SIG-M5 treated with dmso at 0.1 percent for 504 hours (cell line): ENCODE data around the gene CCDC93.
"Not testable (repeated sequence)": the region's sequence is repeated elsewhere in the genome, so short reads cannot be mapped to it uniquely, and the experiment has no call there.

Source experiments
- DNase-seq: peaks from one replicate; lab custom pipeline; 2025; ENCODE audit not compliant: unreplicated experiment; lab: John Stamatoyannopoulos, UW

CCDC93 gene

GRCh38 chr2:117957616-117958015 lies 56.3 kb downstream of the CCDC93 start:
- DNase-seq: no peak

- DNase-seq: no peak
These were observed 57.7 kb downstream of the CCDC93 start for GRCh38 chr2:117956036-117956796.

GRCh38 chr2:117953231-117953630 lies 60.6 kb downstream of the CCDC93 start:
- DNase-seq: no peak

- no peak for DNase-seq
These were observed 61.2 kb downstream of the CCDC93 start for GRCh38 chr2:117952701-117953100.

GRCh38 chr2:117952228-117952627 lies 61.6 kb downstream of the CCDC93 start:
- DNase-seq: no peak

- no peak for DNase-seq
These were observed 64.1 kb downstream of the CCDC93 start for GRCh38 chr2:117949806-117950205.

- DNase-seq: no peak
These were observed 65.3 kb downstream of the CCDC93 start for GRCh38 chr2:117948615-117949014.

- no peak for DNase-seq
These were observed 68.6 kb downstream of the CCDC93 start for GRCh38 chr2:117945296-117945695.

- no peak for DNase-seq
These were observed 69.1 kb downstream of the CCDC93 start for GRCh38 chr2:117944816-117945215.

GRCh38 chr2:117943013-117943672 lies 70.7 kb downstream of the CCDC93 start:
- no peak for DNase-seq

- no peak for DNase-seq
These were observed 71.3 kb downstream of the CCDC93 start for GRCh38 chr2:117942551-117942950.

GRCh38 chr2:117941693-117942092 lies 72.2 kb downstream of the CCDC93 start:
- no peak for DNase-seq

- no peak for DNase-seq
These were observed 73.4 kb downstream of the CCDC93 start for GRCh38 chr2:117940436-117940835.

- no peak for DNase-seq
These were observed 75.3 kb downstream of the CCDC93 start for GRCh38 chr2:117938611-117939010.

- DNase-seq: no peak
These were observed 76.9 kb downstream of the CCDC93 start for GRCh38 chr2:117936871-117937428.

GRCh38 chr2:117935954-117936353 lies 77.9 kb downstream of the CCDC93 start:
- DNase-seq: no peak

GRCh38 chr2:117935456-117935855 lies 78.4 kb downstream of the CCDC93 start:
- no peak for DNase-seq

- no peak for DNase-seq
These were observed 80.0 kb downstream of the CCDC93 start for GRCh38 chr2:117933884-117934354.

GRCh38 chr2:117931978-117932377 lies 81.9 kb downstream of the CCDC93 start:
- DNase-seq: no peak

GRCh38 chr2:117931266-117931665 lies 82.6 kb downstream of the CCDC93 start:
- DNase-seq: no peak

- DNase-seq: no peak
These were observed 83.1 kb downstream of the CCDC93 start for GRCh38 chr2:117930775-117931174.

GRCh38 chr2:117923471-117923870 lies 90.4 kb downstream of the CCDC93 start:
- DNase-seq: not testable (repeated sequence)
